ENCODE measurements around the gene SHD. TPM values are rescaled to one million over a fixed set of nuclear protein-coding genes. Genes with fewer than 3 reads are reported as not detected.

Gene SHD
- polyA plus RNA-seq, 4 donors: 1.8 to 5.7 (median 3.1) TPM

DNA sequence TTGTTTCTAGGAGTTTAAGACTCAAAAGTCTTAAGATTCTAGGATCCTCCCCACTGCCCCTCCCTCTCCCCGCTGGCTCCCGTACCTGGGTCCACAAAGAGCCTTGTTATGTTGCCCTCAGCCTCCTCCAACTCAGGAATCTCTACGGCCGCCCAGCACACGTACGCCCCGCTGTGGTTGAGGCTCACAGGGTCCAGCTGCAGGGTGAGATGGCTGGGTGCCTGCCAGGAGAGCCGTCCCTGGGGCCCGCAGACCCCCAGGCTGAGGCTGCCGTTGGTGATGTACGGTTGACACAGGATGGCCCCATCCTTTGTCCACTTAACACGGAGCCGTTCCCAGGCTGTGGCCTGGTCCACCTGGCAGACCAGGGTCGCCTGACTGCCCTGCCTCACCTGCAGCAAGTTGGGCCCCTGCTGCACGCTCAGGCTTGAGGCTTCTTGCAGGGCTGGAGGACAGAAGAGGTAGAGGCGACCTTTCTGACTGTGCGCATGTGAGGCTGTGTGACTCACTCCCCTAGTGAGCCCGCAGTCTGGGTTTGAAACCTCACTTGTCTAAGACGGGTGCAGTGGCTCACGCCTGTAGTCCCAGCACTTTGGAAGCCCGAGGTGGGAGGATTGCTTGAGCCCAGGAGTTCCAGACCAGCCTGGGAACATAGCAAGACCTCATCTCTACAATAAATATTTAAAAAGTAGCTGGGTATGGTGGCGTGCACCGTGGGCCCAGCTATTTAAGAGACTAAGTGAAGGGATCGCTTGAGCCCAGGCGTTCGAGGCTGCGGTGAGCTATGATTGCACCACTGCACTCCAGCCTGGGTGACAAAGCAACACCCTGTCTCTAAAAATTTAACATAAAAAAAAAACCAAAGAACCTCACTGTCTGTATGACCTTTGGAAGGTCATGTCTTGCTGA is 19.1 kb downstream of the SHD start:
- no peak for DNase-seq (ENCODE audit: low read depth in 4 of 4, low spot score in 3 of 4)

GRCh38 chr19:4298810-4299550 is 19.9 kb downstream of the SHD start:
- DNase-seq (ENCODE audit: low read depth in 4 of 4, low spot score in 3 of 4): no peak

DNA sequence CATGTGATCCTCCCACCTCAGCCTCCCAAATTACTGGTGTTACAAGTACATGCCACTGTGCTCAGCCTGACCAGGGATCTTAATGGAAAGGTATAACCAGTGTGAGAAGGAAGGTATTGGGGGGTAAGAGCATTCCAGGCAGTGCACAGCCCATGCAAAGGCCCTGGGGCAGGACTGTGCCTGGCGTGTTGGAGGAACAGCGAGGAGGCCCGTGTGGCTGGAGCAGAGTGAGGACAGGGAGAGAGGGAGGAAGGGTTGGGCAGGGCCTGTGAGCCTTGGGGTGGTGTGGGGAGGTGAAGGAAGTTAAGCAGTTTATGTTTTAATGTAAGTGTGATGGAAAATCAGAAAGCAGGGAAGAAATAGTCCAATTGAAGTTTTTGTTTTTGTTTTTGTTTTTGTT is 21.5 kb downstream of the SHD start:
- DNase-seq (ENCODE audit: low read depth in 4 of 4, low spot score in 3 of 4): no peak

DNA sequence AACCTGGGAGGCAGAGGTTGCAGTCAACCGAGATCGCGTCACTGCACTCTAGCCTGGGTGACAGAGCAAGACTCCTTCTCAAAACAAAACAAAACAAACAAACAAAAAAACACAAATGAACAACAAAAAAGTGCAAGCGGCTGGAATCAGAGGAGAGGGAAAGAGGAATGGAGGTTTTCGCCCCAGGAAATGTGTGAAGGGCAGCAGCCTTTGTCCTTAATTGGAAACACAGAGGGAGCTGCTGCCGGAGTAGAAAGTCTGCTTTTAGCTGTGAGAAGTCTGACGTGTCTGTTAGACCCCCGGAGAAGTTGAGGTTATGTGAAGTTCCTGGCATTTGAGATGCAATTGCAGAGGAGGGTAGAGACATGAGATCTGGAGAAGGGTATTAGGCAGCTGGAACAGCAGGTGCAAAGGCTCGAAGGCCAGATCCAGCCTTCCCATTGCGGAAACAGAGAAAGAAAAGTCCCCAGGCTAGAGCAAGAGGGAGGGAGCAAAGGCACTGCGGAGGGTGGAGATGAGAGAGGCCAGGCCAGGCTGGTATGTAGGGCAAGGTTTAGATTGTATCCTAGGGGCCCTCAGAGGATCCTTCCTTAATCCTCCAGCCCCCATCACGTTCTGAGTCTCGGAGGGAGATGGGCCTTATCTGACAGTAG is 22.6 kb downstream of the SHD start:
- DNase-seq (ENCODE audit: low read depth in 4 of 4, low spot score in 3 of 4): no peak

DNA sequence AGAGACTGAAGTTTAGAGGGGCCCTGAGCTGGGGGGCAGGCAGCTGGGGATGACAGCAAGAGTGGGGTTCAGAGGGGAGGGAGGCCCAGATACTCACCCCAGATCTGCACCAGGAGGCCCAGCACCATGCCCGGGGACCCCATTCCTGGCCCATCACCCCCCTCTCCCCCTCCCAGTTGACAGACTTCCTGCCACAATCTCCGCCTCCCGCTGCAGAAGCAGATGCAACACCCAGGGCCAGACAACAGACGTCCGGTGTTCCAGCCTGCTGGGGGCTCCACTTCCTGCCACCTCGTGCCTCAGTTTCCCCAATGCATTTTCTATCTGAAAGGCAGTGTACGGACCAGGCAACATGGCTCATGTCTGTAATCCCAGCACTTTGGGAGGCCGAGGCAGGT is 23.2 kb downstream of the SHD start, which contains the start of gene TMIGD2:
TSS of gene TMIGD2 (minus strand) at position 147 of the 398 bp plus-strand sequence. CDS start at position 143, 4 bp downstream.
- DNase-seq (ENCODE audit: low read depth in 4 of 4, low spot score in 3 of 4): no peak

DNA sequence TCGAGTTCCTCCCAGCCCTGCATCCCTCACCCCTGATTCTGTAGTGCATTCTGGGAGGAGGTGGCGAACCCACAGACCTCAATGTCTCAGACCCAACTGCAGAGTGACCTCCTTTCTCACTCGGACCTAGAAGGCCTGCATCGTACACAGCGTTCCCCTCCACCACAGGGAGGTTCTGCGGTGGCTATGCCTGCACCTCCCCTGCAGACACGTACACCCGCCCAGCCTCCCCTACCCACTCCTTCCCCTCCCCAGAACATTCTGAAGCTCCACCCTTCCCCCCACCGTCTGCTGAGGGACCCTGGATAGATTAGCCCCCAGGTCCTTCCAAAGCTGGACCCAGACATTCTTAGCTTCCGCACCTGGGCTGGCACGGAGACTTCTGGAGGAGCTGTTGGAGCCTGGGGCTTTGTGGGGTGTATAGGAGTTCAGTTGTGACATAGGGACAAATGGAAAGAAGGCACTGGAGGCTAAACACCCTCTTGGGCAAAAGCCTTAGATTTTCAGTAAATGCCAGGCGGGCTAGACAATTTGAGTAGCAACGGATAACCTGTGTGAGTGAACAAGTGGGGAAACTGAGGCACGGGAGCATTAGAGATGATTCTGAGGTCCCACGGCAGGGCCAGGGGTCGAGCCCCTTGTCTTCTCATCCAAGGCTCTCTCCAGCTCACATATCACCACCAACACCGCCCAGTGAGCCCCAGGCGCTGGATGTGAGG is 24.9 kb downstream of the SHD start:
- DNase-seq (ENCODE audit: low read depth in 4 of 4, low spot score in 3 of 4): no peak

- DNase-seq (ENCODE audit: low read depth in 4 of 4, low spot score in 3 of 4): no peak
These were observed 25.6 kb downstream of the SHD start, which contains the start of gene FSD1 for GRCh38 chr19:4304538-4305256. TSS of gene FSD1 (plus strand) at chr19:4304598. CDS start at chr19:4304747, 149 bp downstream.

DNA sequence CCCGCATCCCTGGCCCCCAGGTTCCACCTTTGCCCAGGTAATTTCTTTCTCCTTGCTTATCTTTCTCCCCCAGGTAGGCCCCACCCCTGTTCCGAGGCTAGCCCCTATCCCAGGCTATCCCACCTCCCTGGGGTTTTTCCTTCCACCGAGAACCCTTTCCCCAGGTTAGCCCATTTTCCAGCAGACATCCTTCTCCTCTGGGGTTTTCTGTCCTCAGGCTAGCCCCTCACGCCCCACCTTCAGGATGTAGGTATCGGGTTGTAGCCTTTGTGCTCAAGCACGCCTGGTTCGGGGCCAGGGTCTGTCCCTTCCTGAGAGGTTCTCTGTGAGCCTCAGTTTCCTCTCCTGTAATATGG is 26.2 kb downstream of the SHD start:
- no peak for DNase-seq (ENCODE audit: low read depth in 4 of 4, low spot score in 3 of 4)

DNA sequence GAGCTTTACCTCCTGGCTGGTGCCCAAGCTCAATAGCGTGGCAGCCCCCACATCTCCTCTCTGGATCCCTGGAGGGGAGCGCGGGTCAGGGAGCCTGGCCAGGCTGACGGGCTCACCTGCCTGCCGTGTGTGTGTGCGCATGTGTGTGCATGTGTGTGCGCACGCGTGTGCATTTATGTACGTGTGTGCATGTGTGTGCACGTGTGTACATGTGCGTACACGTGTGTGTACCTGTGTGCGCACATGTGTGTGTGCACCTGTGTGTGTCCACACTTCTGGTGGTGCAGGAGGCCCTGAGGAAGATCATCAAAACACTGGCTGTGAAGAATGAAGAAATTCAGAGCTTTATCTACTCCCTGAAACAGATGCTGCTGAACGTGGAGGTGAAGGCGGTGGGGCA is 26.6 kb downstream of the SHD start:
- no peak for DNase-seq (ENCODE audit: low read depth in 4 of 4, low spot score in 3 of 4)

- DNase-seq (ENCODE audit: low read depth in 4 of 4, low spot score in 3 of 4): no peak
These were observed 31.4 kb downstream of the SHD start for GRCh38 chr19:4310247-4311121.

- no peak for DNase-seq (ENCODE audit: low read depth in 4 of 4, low spot score in 3 of 4)
These were observed 34.9 kb downstream of the SHD start for GRCh38 chr19:4313847-4314490.

GRCh38 chr19:4316956-4317355 is 37.9 kb downstream of the SHD start:
- no peak for DNase-seq (ENCODE audit: low read depth in 4 of 4, low spot score in 3 of 4)

- DNase-seq (ENCODE audit: low read depth in 4 of 4, low spot score in 3 of 4): no peak
These were observed 39.4 kb downstream of the SHD start for GRCh38 chr19:4318460-4318859.

- no peak for DNase-seq (ENCODE audit: low read depth in 4 of 4, low spot score in 3 of 4)
These were observed 40.1 kb downstream of the SHD start for GRCh38 chr19:4319067-4319718.

DNA sequence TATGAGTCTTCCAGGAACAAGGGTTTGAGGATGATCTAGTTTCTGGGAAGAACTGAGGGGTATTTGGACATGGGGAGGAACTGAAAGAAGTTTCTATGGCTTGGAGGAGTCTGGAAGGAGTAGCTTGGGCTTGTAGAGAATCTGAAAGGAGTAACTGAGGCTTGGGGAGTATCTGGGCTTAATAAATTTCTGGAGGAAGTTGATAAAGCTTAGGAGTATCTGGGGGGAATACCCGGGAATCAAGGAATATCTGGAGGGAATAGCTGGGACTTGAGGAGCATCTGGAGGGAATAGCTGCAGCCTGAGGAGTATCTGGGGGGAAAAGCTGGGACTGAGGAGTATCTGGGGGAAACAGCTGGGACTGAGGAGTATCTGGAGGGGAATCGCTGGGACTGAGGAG is 41.4 kb downstream of the SHD start:
- DNase-seq (ENCODE audit: low read depth in 4 of 4, low spot score in 3 of 4): no peak

DNA sequence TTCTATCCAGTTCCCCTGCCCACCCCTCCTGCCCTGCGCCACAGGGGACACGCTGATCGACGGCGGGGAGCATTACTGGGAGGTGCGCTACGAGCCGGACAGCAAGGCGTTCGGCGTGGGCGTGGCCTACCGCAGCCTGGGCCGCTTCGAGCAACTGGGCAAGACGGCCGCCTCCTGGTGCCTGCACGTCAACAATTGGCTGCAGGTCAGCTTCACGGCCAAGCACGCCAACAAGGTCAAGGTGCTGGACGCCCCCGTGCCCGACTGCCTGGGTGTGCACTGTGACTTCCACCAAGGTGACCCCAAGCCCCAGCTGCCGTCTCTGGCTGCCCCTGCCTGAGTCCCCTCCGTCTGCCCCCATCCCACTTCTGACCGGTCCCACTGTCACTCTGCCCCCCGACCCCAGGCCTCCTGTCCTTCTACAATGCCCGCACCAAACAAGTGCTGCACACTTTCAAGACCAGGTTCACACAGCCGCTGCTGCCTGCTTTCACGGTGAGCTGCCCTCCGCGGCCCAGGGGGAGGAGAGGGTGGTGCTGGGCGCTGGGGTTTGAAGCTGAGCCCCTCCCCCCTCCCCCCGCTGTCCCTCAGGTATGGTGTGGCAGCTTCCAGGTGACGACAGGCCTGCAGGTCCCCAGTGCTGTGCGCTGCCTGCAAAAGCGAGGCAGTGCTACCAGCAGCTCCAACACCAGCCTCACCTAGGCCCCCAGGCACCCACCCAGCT is 44.0 kb downstream of the SHD start:
- no peak for DNase-seq (ENCODE audit: low read depth in 4 of 4, low spot score in 3 of 4)

GRCh38 chr19:4323692-4324091 is 44.6 kb downstream of the SHD start:
- DNase-seq (ENCODE audit: low read depth in 4 of 4, low spot score in 3 of 4): no peak

Measured in left renal pelvis (tissue), 4 donors.